GM12892 (cell line): ENCODE measurements around the gene XPO1.
"Not testable (repeated sequence)": the region's sequence is repeated elsewhere in the genome, so short reads cannot be mapped to it uniquely, and the experiment has no call there.

Source experiments
- POLR2A ChIP-seq: IDR thresholded peaks from 2 replicates; pipeline ENCODE4 v1.6.1; 2011; ENCODE audit warnings: low read depth, low read length, control low read depth
- POLR2AphosphoS5 ChIP-seq: IDR thresholded peaks from 2 replicates; pipeline ENCODE4 v1.6.1; 2011; ENCODE audit warnings: low read depth, low read length, control low read depth
- TAF1 ChIP-seq: IDR thresholded peaks from 2 replicates; pipeline ENCODE4 v1.6.1; 2011; ENCODE audit warnings: low read depth, mild to moderate bottlenecking, control low read depth, low read length, borderline replicate concordance

- TF ChIP-seq POLR2AphosphoS5, POLR2A, TAF1: not testable (repeated sequence)
Observed at GRCh38 chr2:61454972-61455371, 83.2 kb downstream of the XPO1 start.
